Prostate gland (tissue), 2 donors: ENCODE data around the gene MAP4K3. TPM values are rescaled to one million over a fixed set of nuclear protein-coding genes. Genes with fewer than 3 reads are reported as not detected.
A peak's percentile ranks its signal among the peaks of the same experiment; 100 is the strongest.

Experiments used
- DNase-seq: peaks from one replicate; pipeline ENCODE4 v3.0.0-alpha.2; 2019; ENCODE audit warnings: low spot score
- H3K27ac ChIP-seq, 2 donors: fragments of 200-600 bp; sonication (generic); 2 replicates each; pipeline ENCODE4 v1.5.1; 2017 to 2019
- H3K27me3 ChIP-seq: fragments of 200-600 bp; sonication (generic); replicated peaks from 2 replicates; pipeline ENCODE4 v1.5.1; 2019; ENCODE audit not compliant: insufficient read depth
- H3K36me3 ChIP-seq, 2 donors: fragments of 200-600 bp; sonication (generic); 1 replicate in 1 of 2; 2 replicates in 1 of 2; pipeline versions ENCODE4 v1.5.1 to v1.8.1; 2017 to 2019
- H3K4me1 ChIP-seq: fragments of 200-600 bp; sonication (generic); replicated peaks from 2 replicates; pipeline ENCODE4 v1.5.1; 2019
- H3K4me3 ChIP-seq, 2 donors: fragments of 200-600 bp; sonication (generic); 2 replicates each; pipeline ENCODE4 v1.5.1; 2017 to 2019
- H3K9me3 ChIP-seq: fragments of 200-600 bp; sonication (generic); 2 replicates; pipeline ENCODE4 v1.5.1; 2017
- POLR2A ChIP-seq: fragments of 450-650 bp; IDR thresholded peaks from one replicate; pipeline ENCODE4 v1.6.1; 2016; ENCODE audit warnings: antibody characterized with exemption, mild to moderate bottlenecking
- POLR2AphosphoS5 ChIP-seq: sonication (generic); formaldehyde crosslinking; IDR thresholded peaks from one replicate; pipeline ENCODE4 v1.6.1; 2017; ENCODE audit warnings: antibody characterized with exemption
- WGBS: methylation state at CpG from one replicate; pipeline ENCODE4 v1.1.5; 2018; 5-methylcytosine and 5-hydroxymethylcytosine counted together
- intact Hi-C: fragments of 100-400 bp; cut with DNase I; formaldehyde crosslinking; loops from one replicate; pipeline ENCODE4 v1.14.2; 2022
- total RNA-seq, 2 donors: library from RNA; depleted of rRNA; stranded (reverse); fragments of >200 nt; gene quantifications; one replicate each; pipeline ENCODE4 v1.1.0, GENCODE V29; 2016
- TF ChIP-seq, protein P1 (sequence below), 4 experiments: fragments of 200-600 bp in 2 of 4; fragments of 450-650 bp in 2 of 4; sonication (generic) in 2 of 4; IDR thresholded peaks; 1 replicate in 3 of 4; 2 replicates in 1 of 4; pipeline ENCODE4 v1.5.1; 2016 to 2019; ENCODE audit warnings: antibody characterized with exemption in 4 of 4, mild to moderate bottlenecking in 2 of 4, moderate library complexity in 2 of 4

The MAP4K3 gene
- total RNA-seq, 2 donors from 2014 or later, result 34.3 to 41.8 TPM

- H3K4me1 ChIP-seq, result peaks cover 4% of the 10 kb centered on the region
- no peaks in the 10 kb centered on the region for H3K9me3 ChIP-seq
- DNase-seq, result no peak
- intact Hi-C loops, result loop anchor here (2.0 to 5.0 kb wide), 3 partner anchors 108 to 281 kb away; partner anchors contain the start of gene SOS1
- WGBS, result 43% methylated on average over 19 of the region's 19 CpGs
- no peaks in the 10 kb centered on the region for H3K27me3 ChIP-seq
- no peaks in the 10 kb centered on the region for H3K36me3 ChIP-seq
- no peak overlapping the region for H3K4me3 ChIP-seq
- no peak overlapping the region for H3K27ac ChIP-seq
- TF ChIP-seq POLR2A (no peak), POLR2AphosphoS5 (no peak)
- TF ChIP-seq, protein P1, sequence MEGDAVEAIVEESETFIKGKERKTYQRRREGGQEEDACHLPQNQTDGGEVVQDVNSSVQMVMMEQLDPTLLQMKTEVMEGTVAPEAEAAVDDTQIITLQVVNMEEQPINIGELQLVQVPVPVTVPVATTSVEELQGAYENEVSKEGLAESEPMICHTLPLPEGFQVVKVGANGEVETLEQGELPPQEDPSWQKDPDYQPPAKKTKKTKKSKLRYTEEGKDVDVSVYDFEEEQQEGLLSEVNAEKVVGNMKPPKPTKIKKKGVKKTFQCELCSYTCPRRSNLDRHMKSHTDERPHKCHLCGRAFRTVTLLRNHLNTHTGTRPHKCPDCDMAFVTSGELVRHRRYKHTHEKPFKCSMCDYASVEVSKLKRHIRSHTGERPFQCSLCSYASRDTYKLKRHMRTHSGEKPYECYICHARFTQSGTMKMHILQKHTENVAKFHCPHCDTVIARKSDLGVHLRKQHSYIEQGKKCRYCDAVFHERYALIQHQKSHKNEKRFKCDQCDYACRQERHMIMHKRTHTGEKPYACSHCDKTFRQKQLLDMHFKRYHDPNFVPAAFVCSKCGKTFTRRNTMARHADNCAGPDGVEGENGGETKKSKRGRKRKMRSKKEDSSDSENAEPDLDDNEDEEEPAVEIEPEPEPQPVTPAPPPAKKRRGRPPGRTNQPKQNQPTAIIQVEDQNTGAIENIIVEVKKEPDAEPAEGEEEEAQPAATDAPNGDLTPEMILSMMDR (IDR thresholded peaks at IDR 0.05), result peak in 1 of 4 experiments; percentile 1
Measured at GRCh38 chr2:39228413-39229209, 208.5 kb downstream of the MAP4K3 start.

GRCh38 chr2:39227628-39228412, 209.3 kb downstream of the MAP4K3 start:
- Histone ChIP-seq H3K27ac (no peak overlapping the region), H3K36me3 (no peaks in the 10 kb centered on the region), H3K4me3 (no peak overlapping the region), H3K9me3 (no peaks in the 10 kb centered on the region), H3K4me1 (peaks cover 4% of the 10 kb centered on the region), H3K27me3 (no peaks in the 10 kb centered on the region)
- peak; percentile 85 for DNase-seq
- intact Hi-C loops, result loop anchor here (2.0 to 5.0 kb wide), 3 partner anchors 107 to 281 kb away; partner anchors contain the start of gene SOS1
- TF ChIP-seq POLR2AphosphoS5 (peak; percentile 73), POLR2A (no peak)
- TF ChIP-seq, protein P1 (IDR thresholded peaks at IDR 0.05), result peak; percentile 73 to 90 (median 85)
- WGBS, result 20% methylated on average over 9 of the region's 9 CpGs

GRCh38 chr2:39225567-39225966, 211.5 kb downstream of the MAP4K3 start:
- Histone ChIP-seq H3K4me3 (no peak overlapping the region), H3K36me3 (no peaks in the 10 kb centered on the region), H3K27me3 (no peaks in the 10 kb centered on the region), H3K27ac (no peak overlapping the region), H3K9me3 (no peaks in the 10 kb centered on the region), H3K4me1 (peaks cover 4% of the 10 kb centered on the region)
- 88% methylated on average over 1 of the region's 1 CpG for WGBS
- TF ChIP-seq, protein P1 (IDR thresholded peaks at IDR 0.05), result no peak
- TF ChIP-seq POLR2AphosphoS5, result no peak
- TF ChIP-seq POLR2A, result no peak
- DNase-seq, result no peak
- intact Hi-C loops, result loop anchor here (5.0 kb wide), 1 partner anchor 278 kb away; no protein-coding TSS in a partner anchor

DNA sequence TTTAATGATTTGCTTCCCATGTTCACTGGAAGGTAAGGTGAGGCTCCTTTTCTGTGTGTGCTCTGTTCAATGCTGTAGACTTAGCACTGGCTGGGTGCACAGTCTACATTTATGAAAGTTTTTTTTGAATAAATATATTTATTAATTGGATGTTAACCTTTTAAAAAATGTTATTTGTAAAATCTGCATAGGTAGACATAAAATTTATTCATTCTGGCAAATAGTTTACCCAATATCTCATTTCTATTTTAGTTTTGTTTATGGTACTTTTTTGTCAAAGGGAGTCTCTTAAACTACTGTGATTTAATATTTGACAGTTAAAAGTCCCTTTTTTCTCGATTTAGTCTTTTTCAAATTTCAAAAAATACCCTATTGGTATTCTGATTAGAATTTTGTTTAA, 213.2 kb downstream of the MAP4K3 start:
- intact Hi-C loops, result no loop called here
- 96% methylated on average over 1 of the region's 1 CpG for WGBS
- H3K27me3 ChIP-seq, result no peaks in the 10 kb centered on the region
- H3K27ac ChIP-seq, result no peak overlapping the region
- H3K9me3 ChIP-seq, result no peaks in the 10 kb centered on the region
- H3K36me3 ChIP-seq, result no peaks in the 10 kb centered on the region
- TF ChIP-seq, protein P1 (IDR thresholded peaks at IDR 0.05), result no peak
- TF ChIP-seq POLR2AphosphoS5 (no peak), POLR2A (no peak)
- no peak overlapping the region for H3K4me3 ChIP-seq
- no peak for DNase-seq
- peaks cover 4% of the 10 kb centered on the region for H3K4me1 ChIP-seq
